WTC11 (cell line): ENCODE results near the gene NRG3.

Experiments
- ZNF138 ChIP-seq: sonication (generic); formaldehyde crosslinking; conservative IDR thresholded peaks from 2 replicates; pipeline ENCODE4 v1.8.1; 2022; ENCODE audit warnings: mild to moderate bottlenecking, moderate library complexity, missing genetic modification reagents
- TF ChIP-seq, protein P1 (sequence below): fragments of 200-600 bp; IDR thresholded peaks from 2 replicates; pipeline ENCODE4 v1.8.0; 2022; ENCODE audit warnings: antibody characterized with exemption

GRCh38 chr10:82574081-82574480, 699.1 kb downstream of the NRG3 start:
- TF ChIP-seq, protein P1, sequence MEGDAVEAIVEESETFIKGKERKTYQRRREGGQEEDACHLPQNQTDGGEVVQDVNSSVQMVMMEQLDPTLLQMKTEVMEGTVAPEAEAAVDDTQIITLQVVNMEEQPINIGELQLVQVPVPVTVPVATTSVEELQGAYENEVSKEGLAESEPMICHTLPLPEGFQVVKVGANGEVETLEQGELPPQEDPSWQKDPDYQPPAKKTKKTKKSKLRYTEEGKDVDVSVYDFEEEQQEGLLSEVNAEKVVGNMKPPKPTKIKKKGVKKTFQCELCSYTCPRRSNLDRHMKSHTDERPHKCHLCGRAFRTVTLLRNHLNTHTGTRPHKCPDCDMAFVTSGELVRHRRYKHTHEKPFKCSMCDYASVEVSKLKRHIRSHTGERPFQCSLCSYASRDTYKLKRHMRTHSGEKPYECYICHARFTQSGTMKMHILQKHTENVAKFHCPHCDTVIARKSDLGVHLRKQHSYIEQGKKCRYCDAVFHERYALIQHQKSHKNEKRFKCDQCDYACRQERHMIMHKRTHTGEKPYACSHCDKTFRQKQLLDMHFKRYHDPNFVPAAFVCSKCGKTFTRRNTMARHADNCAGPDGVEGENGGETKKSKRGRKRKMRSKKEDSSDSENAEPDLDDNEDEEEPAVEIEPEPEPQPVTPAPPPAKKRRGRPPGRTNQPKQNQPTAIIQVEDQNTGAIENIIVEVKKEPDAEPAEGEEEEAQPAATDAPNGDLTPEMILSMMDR = no peak
- TF ChIP-seq ZNF138 (CRISPR knock-in tag) = no peak
